Measurements from ENCODE around the gene GRID1. TPM values are rescaled to one million over a fixed set of nuclear protein-coding genes. Genes with fewer than 3 reads are reported as not detected.
"Not testable (repeated sequence)": the region's sequence is repeated elsewhere in the genome, so short reads cannot be mapped to it uniquely, and the experiment has no call there.

The GRID1 gene
- total RNA-seq, 1 experiment from 2014 or later, result 0.17 TPM

DNA sequence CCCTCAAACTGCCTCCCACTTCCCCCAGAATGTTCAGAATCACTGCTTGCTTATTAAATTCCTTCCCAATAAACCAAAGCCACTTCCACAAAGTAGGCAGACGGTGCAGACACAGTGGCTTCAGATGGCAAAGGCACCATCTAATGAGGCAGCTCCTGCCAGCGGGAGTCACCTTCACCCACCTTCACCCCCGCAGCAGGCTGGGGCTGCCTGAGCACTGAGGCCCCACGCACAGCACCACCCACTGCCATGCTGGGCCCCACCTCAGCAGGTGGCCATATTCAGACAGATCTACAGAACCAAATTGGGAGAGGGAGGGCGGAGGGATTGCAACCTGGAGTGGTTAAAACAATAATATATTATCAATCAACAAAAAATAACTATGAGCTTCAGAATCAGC is 118.5 kb downstream of the GRID1 start:
- in situ Hi-C loops (cut with HindIII; ENCODE audit: low sequenced_read_pairs), result no loop called here
- DNase-seq (ENCODE audit: low spot score), result no peak

DNA sequence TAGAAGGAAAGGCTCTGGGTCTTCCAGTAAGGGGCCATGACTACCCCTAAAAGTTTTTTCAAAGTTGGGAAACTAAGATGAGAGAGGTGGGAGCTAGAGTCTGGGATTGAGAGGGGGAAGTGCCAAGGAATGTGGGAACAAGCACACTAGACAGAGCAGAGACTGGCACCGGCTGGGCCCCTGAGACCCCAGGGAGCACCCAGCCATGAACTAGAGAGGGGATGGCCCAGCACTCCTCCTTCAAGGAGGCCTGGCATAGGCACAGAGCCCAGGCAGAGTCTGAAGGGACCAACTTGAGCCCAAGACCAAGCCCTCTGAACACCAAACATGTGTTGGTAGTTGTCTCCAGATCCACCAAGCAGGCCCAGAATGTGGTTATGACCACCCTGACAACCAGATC is 119.0 kb downstream of the GRID1 start:
- DNase-seq (ENCODE audit: low spot score), result no peak
- in situ Hi-C loops (cut with HindIII; ENCODE audit: low sequenced_read_pairs), result no loop called here

DNA sequence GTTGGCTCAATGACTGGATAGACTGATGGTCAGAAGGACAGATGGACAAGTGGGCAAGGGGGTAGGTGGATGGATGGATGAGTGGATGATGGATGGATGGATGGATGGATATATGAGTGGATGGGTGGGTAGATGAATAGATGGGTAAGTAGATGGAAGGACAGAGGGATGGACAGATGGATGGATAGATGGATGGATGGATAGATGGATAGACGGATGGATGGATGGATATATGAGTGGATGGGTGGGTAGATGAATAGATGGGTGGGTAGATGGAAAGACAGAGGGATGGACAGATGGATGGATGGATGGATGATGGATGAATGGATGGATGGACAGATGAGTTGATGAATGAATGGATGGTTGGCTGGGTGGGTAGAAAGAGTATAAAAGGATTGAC is 119.5 kb downstream of the GRID1 start:
- DNase-seq (ENCODE audit: low spot score), result no peak
- in situ Hi-C loops (cut with HindIII; ENCODE audit: low sequenced_read_pairs), result no loop called here

DNA sequence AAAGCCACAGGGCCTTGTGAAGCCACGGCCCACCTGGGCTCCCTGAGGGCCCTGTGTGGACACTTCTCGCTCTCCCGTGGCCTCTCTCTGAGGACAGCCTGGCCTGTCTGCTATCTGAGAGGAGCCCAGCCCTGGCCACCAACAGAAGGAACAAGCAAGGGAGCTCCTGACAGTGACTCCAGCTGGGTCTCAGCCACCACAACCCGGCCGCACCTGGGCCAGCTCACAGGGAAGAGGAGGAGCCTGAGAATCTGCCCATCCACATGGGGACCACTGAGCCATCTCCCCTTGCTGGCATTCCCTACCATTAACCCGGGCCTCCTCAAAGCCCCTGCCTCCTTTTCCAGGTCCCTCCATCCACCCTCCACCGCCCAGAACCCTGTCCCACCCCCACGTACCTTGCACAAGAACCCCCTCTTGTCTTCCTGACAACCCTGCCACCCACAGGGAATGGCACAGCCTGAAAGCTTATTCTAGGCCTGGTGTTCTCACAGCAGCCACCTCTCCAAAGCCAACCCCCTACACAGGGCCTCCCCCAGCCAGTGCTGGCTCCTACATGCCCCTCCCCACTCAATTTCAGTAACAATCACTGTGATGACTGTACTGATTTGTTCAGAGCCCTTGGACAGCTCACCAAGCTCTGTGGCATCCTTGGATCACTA is 120.2 kb downstream of the GRID1 start:
- DNase-seq (ENCODE audit: low spot score), result no peak
- in situ Hi-C loops (cut with HindIII; ENCODE audit: low sequenced_read_pairs), result no loop called here

DNA sequence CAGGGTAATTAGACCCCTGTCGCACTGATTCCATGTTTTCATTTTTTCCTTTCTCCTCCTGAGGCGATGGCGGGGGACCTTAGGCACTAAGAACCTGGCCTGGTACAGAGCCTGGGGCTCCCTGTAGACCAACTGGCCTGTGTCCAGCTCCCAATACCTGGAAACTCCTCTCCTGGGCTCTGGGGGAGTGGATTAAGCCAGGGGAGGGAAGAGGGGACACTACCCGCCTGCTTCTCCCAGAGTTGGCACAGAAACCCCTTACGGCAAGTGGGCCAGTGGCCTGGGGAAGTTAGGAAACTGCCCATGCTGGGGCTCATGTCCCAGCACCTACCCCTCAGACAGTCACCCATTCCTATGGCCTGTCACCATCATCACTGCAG is 121.6 kb downstream of the GRID1 start:
- in situ Hi-C loops (cut with HindIII; ENCODE audit: low sequenced_read_pairs), result no loop called here
- no peak for DNase-seq (ENCODE audit: low spot score)

DNA sequence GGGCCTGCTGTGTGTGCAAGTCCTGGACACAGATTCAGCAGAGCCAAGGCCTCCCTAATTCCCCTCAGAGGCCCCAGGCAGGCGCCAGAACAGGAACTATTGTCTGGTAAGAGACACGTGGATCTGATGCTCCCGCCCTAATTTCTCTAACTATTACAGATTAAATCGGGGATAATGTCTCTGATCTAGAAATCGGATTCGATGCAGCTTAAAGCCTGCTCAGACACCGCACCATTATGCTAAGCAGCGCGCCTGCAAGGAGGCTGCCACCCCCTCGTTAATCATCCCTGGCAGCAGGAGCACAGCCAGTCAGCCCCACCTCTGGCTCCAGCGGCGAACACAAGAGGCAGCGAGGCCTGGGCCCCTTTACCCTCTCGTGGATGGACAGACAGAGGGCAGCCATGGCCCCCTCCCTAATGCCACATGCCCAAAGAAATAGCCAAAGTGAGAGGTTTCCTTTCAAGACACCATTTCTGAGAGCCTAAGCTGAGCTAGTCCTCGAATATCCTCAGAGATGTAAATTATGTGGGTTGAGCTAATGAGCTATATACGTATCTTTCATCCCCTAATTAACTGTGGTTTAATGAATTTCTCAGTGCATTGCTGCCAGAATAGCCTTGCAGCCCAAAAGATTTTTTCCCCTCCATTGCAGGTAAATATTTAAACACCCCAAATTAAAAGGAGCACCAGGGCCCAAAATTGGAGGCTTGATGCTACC is 122.1 kb downstream of the GRID1 start:
- DNase-seq (ENCODE audit: low spot score), result no peak
- in situ Hi-C loops (cut with HindIII; ENCODE audit: low sequenced_read_pairs), result no loop called here

DNA sequence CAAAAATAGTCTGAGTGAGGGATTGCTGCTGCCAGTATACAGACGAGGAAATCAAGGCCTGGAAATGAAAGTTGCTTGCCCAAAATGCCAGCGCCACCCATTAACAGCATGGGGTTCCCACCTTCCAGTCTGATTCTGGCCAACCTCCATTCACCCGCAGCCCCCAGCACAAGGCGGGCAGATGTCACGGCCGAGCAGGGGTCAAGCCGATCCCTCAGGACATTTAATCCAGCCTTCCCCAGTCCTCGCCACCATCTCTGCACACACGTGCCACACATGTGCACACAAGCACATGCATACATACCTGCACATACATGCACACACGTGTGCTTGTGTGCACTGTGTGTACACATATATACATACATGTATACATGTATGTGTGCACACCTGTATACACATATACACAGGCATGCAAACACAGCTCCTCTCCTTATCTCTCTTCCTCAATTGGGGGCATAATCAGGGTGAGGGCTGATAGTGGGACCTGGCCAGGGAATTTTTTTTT is 122.9 kb downstream of the GRID1 start:
- in situ Hi-C loops (cut with HindIII; ENCODE audit: low sequenced_read_pairs), result no loop called here

DNA sequence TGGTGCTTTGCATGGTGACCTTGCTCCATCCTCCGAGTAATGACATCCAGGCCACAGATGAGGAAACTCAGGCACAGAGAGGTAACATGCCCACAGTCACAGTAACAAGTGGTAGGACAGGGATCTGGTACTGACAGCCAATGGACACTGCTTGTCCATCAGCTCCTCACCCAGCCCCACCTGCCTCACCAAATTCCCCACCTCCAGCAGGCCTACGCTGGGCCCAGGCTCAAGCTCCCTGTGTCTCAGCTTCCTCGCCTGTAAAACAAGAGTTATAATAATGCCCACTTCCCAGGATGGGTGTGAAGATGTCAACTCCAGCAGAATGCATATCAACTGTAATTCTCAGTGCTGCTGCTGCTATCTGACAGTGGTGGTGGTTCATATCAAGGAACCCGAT is 123.8 kb downstream of the GRID1 start:
- DNase-seq (ENCODE audit: low spot score), result no peak
- in situ Hi-C loops (cut with HindIII; ENCODE audit: low sequenced_read_pairs), result no loop called here

More for the DNA sequence above, 122.9 kb downstream of the GRID1 start:
- DNase-seq (ENCODE audit: low spot score), result no peak

DNA sequence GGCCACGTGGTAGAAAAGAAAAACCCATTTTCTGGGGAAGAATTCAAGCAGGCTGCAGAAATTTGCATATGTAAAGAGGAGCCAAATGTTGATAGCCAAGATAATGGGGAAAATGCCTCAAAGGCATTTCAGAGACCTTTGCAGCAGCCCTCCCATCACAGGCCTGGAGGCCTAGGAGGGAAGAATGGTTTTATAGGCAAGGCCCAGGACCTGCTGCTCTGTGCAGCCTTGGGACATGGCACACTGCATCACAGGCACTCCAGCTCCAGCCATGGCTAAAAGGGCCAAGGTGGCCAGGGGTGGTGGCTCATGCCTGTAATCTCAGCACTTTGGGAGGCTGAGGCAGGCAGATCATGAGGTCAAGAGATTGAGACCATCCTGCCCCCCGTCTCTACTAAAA is 128.5 kb downstream of the GRID1 start:
- DNase-seq (ENCODE audit: low spot score); in situ Hi-C loops (cut with HindIII; ENCODE audit: low sequenced_read_pairs): not testable (repeated sequence)

DNA sequence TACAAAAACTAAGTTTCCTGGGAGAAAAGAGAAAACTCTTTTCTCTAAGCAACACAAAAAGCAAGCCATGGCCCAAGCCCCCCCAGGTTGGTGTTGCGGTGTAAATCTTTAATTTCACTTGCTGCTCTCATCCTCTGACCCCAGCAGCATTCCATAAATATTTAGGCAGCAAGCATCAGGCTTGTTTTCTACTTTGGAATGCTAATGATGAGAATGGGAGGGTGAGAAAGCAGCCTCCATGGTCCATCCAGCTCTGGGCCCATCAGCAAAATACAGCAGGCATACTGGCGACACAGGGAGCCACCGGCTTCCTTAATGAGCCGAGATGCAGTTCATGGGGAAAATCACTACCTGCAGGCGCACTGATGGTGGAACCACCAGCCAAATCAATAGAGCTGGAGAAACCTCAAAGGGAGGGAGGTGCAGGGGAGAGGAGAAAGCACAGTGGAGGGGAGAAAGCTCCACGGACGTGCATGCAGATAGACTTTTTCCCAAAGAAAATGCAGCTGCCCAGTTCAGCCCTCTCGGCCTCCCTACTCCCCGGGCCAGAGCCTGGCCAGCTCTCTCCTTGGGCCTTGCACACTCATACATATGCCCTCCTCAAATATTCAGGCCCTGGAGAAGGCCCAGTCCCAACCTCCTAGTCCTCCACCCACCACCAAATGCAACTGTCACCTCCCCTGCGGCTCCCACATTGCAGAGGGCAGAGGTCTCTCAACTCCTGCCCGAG is 131.9 kb downstream of the GRID1 start:
- in situ Hi-C loops (cut with HindIII; ENCODE audit: low sequenced_read_pairs), result no loop called here
- DNase-seq (ENCODE audit: low spot score), result no peak

DNA sequence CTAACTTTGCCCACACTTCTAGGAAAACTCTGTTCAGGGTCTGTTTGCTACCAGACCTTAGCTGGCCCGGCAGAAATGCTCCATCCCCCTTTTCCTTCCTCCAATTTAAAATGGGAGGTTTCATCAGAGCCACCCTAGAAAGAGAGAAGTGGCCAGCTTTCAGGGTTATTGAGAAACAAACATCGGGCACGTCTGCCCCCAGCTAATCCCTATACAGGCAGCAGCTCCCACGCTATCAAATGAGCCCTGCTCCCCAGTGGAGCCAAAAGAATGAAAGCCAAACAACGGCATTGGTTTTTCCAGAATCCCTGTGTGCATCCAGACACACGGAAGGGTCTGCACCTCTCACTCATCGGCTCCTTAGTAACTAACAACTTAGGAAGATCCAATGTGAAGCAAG is 132.5 kb downstream of the GRID1 start:
- no peak for DNase-seq (ENCODE audit: low spot score)

DNA sequence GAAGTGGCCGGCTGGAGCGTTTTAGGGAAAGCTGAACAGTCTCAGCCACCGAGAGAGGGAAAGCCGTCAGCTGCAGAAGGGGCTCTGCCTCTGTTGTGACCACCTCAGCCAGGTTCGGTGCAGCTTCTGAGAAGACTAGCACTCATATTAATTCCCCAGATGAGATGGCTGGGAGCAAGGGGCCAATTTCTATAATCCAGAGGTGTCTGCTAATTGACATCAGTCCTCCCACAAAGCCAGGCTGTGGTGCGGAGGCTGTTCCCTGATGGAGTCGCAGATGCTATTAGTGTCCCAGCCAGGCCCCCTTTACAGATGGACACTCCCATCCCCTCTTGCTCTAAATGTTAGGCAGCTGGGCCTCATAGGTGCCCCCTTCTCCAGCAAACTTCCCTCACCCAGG is 133.5 kb downstream of the GRID1 start:
- no peak for DNase-seq (ENCODE audit: low spot score)
- in situ Hi-C loops (cut with HindIII; ENCODE audit: low sequenced_read_pairs), result no loop called here

More for the DNA sequence above, 132.5 kb downstream of the GRID1 start:
- in situ Hi-C loops (cut with HindIII; ENCODE audit: low sequenced_read_pairs), result no loop called here

DNA sequence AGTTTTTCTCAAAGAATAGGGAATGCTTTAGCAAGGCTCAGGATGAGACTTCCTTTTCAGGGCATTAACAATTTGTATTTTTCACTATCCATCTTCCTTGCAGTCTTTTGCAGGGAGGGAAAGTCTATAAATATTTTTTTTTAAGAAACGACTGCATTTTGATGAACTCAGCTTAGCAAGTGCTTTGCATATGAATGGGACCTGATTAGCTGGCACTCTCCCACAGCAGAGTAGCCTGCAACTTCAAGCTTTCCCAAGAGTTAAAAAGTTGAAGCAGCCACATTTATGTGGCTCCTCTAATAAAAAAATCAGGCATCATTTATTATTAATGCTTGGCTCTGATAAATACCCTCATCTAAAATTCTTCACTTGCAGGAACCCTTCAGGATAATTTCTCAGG is 134.0 kb downstream of the GRID1 start:
- in situ Hi-C loops (cut with HindIII; ENCODE audit: low sequenced_read_pairs), result no loop called here
- no peak for DNase-seq (ENCODE audit: low spot score)

DNA sequence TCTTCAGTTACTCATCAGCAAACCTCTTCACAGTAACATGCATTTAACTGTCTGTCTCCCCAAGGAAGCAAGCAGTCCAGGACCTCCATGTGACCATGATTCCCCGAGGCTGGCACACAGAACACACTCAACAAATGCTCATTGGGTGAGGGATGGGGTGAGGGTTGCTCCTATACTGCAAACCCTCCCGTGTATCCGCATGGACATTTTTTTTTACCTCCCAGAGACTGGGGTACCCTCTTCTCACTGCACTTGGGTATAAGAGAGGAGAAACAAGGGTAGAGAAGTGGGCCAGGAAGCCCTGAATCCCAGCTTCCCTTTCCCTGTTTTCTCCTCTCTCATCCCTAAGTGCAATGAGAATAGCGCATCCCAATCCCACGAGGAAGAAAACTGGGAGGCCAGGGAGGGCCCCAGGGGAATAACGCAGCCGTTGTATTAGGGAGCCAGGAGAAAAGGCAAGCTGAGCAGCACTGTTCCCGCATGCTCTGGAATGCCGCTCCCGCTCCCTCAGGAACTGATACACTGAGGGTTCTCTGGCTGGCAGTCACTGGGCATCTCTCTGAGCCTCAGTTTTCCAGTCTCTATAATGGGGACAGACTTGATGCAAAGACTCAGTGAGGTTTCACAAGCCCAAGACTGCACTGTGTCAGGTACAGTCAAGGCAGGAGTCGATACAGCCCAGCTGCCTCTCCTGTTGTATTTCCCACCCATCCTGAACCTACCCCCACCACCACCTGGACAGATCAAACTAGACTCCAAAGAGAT is 134.6 kb downstream of the GRID1 start:
- in situ Hi-C loops (cut with HindIII; ENCODE audit: low sequenced_read_pairs), result no loop called here

DNA sequence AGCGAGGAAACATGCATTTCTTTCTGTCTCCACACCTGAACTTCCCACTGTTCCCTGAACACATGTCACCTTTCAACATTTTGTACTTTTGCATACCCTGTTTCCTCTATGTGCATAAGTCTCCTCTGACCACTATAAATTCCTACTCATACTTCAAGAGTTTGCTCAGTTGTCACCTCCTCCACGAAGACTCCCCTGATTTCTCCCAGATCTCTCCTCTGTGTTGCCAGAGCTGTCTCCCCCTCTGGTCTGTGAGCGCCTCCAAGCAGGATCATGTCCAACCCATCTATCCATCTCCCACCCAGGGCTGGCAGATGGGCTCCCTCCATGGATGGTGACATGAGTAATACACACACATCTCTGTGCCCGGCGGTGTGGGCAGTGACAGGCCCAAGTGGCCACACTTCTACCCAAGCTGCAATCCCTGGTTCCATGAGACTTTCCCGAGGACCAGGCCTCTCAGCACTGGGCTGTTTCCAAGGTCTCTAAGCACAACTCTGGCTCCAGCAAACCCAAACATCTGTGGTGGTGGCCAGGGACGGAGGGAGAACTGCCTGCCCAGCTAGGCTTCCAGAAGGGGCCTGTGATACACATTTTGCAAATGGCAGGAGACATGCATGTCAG is 135.9 kb downstream of the GRID1 start:
- in situ Hi-C loops (cut with HindIII; ENCODE audit: low sequenced_read_pairs), result no loop called here
- DNase-seq (ENCODE audit: low spot score), result no peak

More for the DNA sequence above, 134.6 kb downstream of the GRID1 start:
- DNase-seq (ENCODE audit: low spot score), result no peak

DNA sequence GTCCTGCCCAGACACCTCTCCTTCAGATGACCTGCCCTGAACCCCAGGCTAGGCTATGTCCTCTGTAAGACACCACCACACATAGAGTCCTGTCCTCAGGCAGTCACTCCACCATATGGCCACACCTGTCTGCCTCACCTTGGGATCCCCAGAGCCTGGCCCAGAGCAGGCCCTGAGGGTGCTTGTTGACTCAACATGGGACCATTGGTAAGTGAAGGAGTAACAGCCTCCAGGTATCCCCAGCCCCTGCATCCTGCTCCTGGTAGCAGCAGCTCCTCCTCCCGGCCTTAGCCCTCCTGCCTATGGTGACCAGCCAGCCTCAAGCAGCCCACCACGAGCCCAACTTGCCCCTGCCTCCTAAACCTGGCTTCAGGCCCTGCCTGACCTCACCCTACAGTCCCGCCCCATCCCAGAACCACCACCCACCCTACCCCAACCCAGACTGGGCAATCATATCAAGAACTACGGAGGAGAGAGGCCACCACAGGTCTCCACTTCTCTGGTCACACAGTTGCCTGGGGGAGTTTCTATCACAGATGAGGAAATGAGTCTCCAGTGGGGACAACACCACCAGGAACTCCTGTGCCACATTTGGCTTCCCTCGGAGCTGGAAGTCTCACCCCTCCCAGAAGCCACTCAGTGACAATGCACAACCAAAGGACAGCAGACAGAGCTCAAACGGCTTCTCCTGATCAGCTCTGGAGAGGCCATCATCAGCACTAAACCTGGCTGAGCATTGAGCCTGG is 136.6 kb downstream of the GRID1 start:
- in situ Hi-C loops (cut with HindIII; ENCODE audit: low sequenced_read_pairs), result no loop called here
- no peak for DNase-seq (ENCODE audit: low spot score)

DNA sequence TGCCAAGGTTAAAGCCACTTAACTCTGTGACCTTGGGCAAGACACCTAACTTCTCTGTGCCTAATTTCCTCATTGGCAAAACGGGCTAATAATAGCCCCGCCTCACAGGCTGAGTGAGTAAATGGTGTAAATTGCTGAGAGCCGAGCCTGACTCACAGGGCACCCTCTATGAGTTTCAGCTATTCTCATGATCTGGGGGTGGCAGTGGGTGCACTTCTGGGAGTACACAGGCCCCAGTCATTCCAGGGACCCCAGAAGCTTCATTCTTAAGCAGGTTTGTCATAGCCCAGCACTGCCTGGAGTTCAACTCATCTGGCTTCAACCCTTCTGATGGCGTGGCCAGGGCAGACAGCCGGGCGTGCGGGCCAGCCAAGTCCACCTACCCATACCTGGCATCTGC is 137.2 kb downstream of the GRID1 start:
- DNase-seq (ENCODE audit: low spot score), result no peak
- in situ Hi-C loops (cut with HindIII; ENCODE audit: low sequenced_read_pairs), result no loop called here

DNA sequence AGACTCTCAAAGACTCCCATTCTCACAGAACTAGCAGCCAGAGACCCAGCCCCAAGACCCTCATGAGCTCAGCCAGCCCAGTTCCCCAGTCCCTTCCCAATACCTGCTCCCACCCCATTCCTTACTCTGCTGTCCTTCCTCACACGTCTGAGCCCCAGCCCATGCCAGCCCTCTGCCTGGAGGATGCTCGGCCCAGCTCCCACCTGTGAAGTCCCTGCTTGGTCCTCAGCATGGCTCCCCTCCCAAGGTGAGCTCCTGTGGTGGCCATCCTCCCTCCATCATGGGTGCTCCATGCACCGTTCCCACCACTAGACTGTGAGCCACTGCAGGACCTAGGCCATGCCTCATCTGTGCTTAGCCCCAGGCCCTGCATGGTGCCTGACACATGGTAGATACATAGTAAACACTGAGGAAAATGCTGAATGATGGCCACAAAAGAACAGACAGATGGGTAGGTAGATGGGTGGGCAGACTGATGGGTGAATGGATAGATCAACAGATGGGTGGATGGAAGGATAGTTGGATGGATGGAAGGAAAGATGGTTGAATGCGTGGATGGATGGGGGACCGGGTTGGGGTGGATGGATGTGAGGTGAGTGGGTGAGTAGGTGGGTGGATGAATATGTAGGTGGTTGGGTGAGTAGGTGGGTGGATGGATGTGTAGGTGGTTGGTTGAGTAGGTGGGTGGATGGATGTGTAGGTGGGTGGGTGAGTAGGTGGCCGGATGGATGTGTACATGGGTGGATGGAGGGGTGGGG is 138.9 kb downstream of the GRID1 start:
- in situ Hi-C loops (cut with HindIII; ENCODE audit: low sequenced_read_pairs), result no loop called here

More for the DNA sequence above, 138.9 kb downstream of the GRID1 start:
- DNase-seq (ENCODE audit: low spot score), result no peak

Measured in G401 (cell line).